Heart left ventricle (tissue), 13 donors: ENCODE measurements around the gene TYMS.

ENCODE experiments used
- CTCF ChIP-seq, 12 donors: fragments of 200-600 bp; sonication (generic) in 4 of 12; IDR thresholded peaks; one replicate each; pipeline versions ENCODE4 v1.5.0 to v1.8.0; 2018 to 2022; ENCODE audit warnings: antibody characterized with exemption in 12 of 12, mild to moderate bottlenecking in 5 of 12
- POLR2A ChIP-seq, 2 donors: fragments of 450-650 bp; IDR thresholded peaks; one replicate each; pipeline ENCODE4 v1.6.1; 2017; ENCODE audit warnings: antibody characterized with exemption in 2 of 2, mild to moderate bottlenecking in 2 of 2, moderate library complexity in 2 of 2
- donor health status: ischemic (EF 13 %, LVEDD 7.1; RV severe dilation, severe dysfunction).
- donor health status: DM: no; HTN: yes; CAD: no.
- donor health status: DM: no; HTN: no; CAD: no.
- donor health status: ischemic (EF 25% LVEDD 6.9; RV normal size, moderate dysfunction).
- donor health status: ischemic (EF 25% LVEDD 5.7; RV mildly dilated, moderate dysfunction).
- donor health status: ischemic (EF 35%, LVEDD 5.7; RV mildly dilated, moderate dysfunction).
- donor health status: nonischemic (EF 11% LVEDD 7.7; RV severe dilation, severe dysfunction).
- donor health status: DM: yes; HTN: yes; CAD: no.
- donor health status: PGD.
- donor health status: ischemic (EF 29% LVEDD 5.4; RV normal size, mild dysfunction).
- donor health status: nonischemic (EF 23%, LVEDD 6.1; RV moderate dilation, normal function).

DNA sequence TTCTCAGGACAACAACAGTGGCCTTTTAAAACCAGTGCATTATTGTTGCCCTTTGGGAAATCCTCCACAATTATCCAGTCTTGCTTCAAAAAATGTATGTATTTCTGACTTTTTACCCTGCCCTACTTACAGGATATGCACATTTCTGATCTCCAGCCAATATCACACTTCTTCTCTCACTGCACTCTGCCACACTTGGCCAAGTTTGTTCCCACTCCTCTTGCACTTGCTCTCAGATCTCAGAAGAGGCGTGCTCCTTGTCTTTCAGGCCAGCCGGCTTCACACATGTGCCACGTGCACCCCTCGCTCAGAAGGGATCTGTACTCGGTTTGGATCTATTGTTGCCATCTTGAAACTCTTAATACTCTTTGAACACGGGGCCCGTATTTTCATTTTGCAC, 45.3 kb upstream of the TYMS start:
- no peak for TF ChIP-seq CTCF (IDR thresholded peaks at IDR 0.05)
- no peak for TF ChIP-seq POLR2A (IDR thresholded peaks at IDR 0.05)
